DND-41 (cell line): ENCODE data around the gene KRT5.

Experiments
- ATAC-seq: fragments of 200-7000 bp; cut with Tn5 transposase; 3 replicates; pipeline ENCODE4 v1.9.1; 2021; ENCODE audit warnings: low read depth; ENCODE audit not compliant: insufficient read depth
- DNase-seq: peaks from one replicate; pipeline ENCODE4 v3.0.0-alpha.2; 2020
- H2AFZ ChIP-seq: 2 replicates; pipeline ENCODE4 v1.6.0; 2012; ENCODE audit warnings: low read depth, low read length
- H3K27ac ChIP-seq: 2 replicates; pipeline ENCODE4 v1.5.1; 2012; ENCODE audit warnings: low read length, inconsistent platforms
- H3K27me3 ChIP-seq: fragments of 200-600 bp; sonication (generic); 2 replicates; pipeline ENCODE4 v1.6.0; 2012; ENCODE audit warnings: low read length, mild to moderate bottlenecking, inconsistent platforms; ENCODE audit not compliant: insufficient read depth, poor library complexity
- H3K36me3 ChIP-seq: 2 replicates; pipeline ENCODE4 v1.5.1; 2012; ENCODE audit warnings: low read length, inconsistent platforms; ENCODE audit not compliant: insufficient read depth
- H3K4me1 ChIP-seq: 2 replicates; pipeline ENCODE4 v1.5.1; 2012; ENCODE audit warnings: mild to moderate bottlenecking, low read length; ENCODE audit not compliant: insufficient read depth
- H3K4me2 ChIP-seq: 2 replicates; pipeline ENCODE4 v1.6.0; 2012; ENCODE audit warnings: mild to moderate bottlenecking, moderate library complexity, low read length, inconsistent platforms; ENCODE audit not compliant: insufficient read depth
- H3K4me3 ChIP-seq, 2 experiments: fragments of 200-600 bp in 1 of 2; shearing (Covaris generic) in 1 of 2; 2 replicates each; pipeline ENCODE4 v1.5.1; 2012 to 2016; ENCODE audit warnings: inconsistent platforms in 2 of 2, low read length in 2 of 2, mild to moderate bottlenecking in 2 of 2, low read depth in 1 of 2, moderate library complexity in 1 of 2
- H3K79me2 ChIP-seq: 2 replicates; pipeline ENCODE4 v1.6.0; 2012; ENCODE audit warnings: low read length, inconsistent platforms; ENCODE audit not compliant: insufficient read depth
- H3K9ac ChIP-seq: 2 replicates; pipeline ENCODE4 v1.6.0; 2012; ENCODE audit warnings: low read depth, mild to moderate bottlenecking, inconsistent platforms, low read length, moderate library complexity
- H3K9me3 ChIP-seq: 2 replicates; pipeline ENCODE4 v1.5.1; 2012; ENCODE audit warnings: low read length, moderate library complexity, mild to moderate bottlenecking, inconsistent platforms; ENCODE audit not compliant: insufficient read depth, severe bottlenecking
- H4K20me1 ChIP-seq: 2 replicates; pipeline ENCODE4 v1.6.0; 2012; ENCODE audit warnings: low read length; ENCODE audit not compliant: insufficient read depth
- CTCF ChIP-seq: IDR thresholded peaks from 2 replicates; pipeline ENCODE4 v1.5.1; 2012; ENCODE audit warnings: borderline replicate concordance, low read length, moderate library complexity, mild to moderate bottlenecking; ENCODE audit not compliant: poor library complexity, severe bottlenecking; ENCODE audit errors: extremely low read depth
- EZH2 ChIP-seq: IDR thresholded peaks from 3 replicates; pipeline ENCODE4 v1.6.1; 2012; ENCODE audit warnings: borderline replicate concordance, low read depth, mild to moderate bottlenecking, moderate library complexity, low read length, inconsistent platforms; ENCODE audit not compliant: severe bottlenecking

KRT5 gene

GRCh38 chr12:52524898-52525591 is 4.9 kb upstream of the KRT5 start:
- H4K20me1 ChIP-seq: no peaks in the 10 kb centered on the region; the same call in 1 of the 2 replicates
- no peaks in the 10 kb centered on the region for H3K79me2 ChIP-seq
- peaks cover 4% of the 10 kb centered on the region for H3K27me3 ChIP-seq
- no peak for ATAC-seq
- H3K36me3 ChIP-seq: no peaks in the 10 kb centered on the region
- no peak for TF ChIP-seq CTCF
- no peak for TF ChIP-seq EZH2
- no peak overlapping the region for H3K4me3 ChIP-seq
- no peaks in the 10 kb centered on the region for H3K9me3 ChIP-seq
- no peak overlapping the region for H3K27ac ChIP-seq
- H3K9ac ChIP-seq: no peak overlapping the region
- H3K4me1 ChIP-seq: no peaks in the 10 kb centered on the region
- no peak overlapping the region for H3K4me2 ChIP-seq
- no peak overlapping the region for H2AFZ ChIP-seq
- no peak for DNase-seq

GRCh38 chr12:52524241-52524897 is 4.2 kb upstream of the KRT5 start:
- Histone ChIP-seq H2AFZ (no peak overlapping the region), H3K4me1 (no peaks in the 10 kb centered on the region), H4K20me1 (no peaks in the 10 kb centered on the region; the same call in 1 of the 2 replicates), H3K4me3 (no peak overlapping the region), H3K9ac (no peak overlapping the region), H3K27me3 (peaks cover 7% of the 10 kb centered on the region), H3K36me3 (no peaks in the 10 kb centered on the region), H3K27ac (no peak overlapping the region), H3K9me3 (no peaks in the 10 kb centered on the region), H3K79me2 (no peaks in the 10 kb centered on the region), H3K4me2 (no peak overlapping the region)
- DNase-seq (no peak), ATAC-seq (no peak)
- no peak for TF ChIP-seq CTCF
- TF ChIP-seq EZH2: no peak

GRCh38 chr12:52523824-52524223 is 3.6 kb upstream of the KRT5 start:
- DNase-seq: no peak

More at GRCh38 chr12:52523824-52524223, 3.6 kb upstream of the KRT5 start:
- Histone ChIP-seq H3K36me3 (no peaks in the 10 kb centered on the region), H4K20me1 (no peaks in the 10 kb centered on the region; the same call in 1 of the 2 replicates), H3K9me3 (no peaks in the 10 kb centered on the region), H3K4me3 (no peak overlapping the region), H3K79me2 (no peaks in the 10 kb centered on the region), H3K9ac (no peak overlapping the region), H3K4me1 (no peaks in the 10 kb centered on the region), H3K27me3 (peaks cover 10% of the 10 kb centered on the region), H3K4me2 (no peak overlapping the region), H2AFZ (no peak overlapping the region), H3K27ac (no peak overlapping the region)
- no peak for ATAC-seq
- no peak for TF ChIP-seq CTCF
- no peak for TF ChIP-seq EZH2
